H9 (cell line): Measurements from ENCODE around the gene SEPTIN12. TPM values are rescaled to one million over a fixed set of nuclear protein-coding genes. Genes with fewer than 3 reads are reported as not detected.

ENCODE experiments used
- DNase-seq: peaks from one replicate; pipeline ENCODE4 v3.0.0-alpha.2; 2017
- H2AFZ ChIP-seq: one replicate; pipeline ENCODE4 v1.6.1; 2013; ENCODE audit warnings: mild to moderate bottlenecking, low read length, control low read depth, moderate library complexity
- H2AK5ac ChIP-seq: 2 replicates; pipeline ENCODE4 v1.6.1; 2013; ENCODE audit warnings: low read length, control low read depth, mixed read lengths; ENCODE audit not compliant: insufficient read length
- H2BK120ac ChIP-seq: one replicate; pipeline ENCODE4 v1.6.1; 2013; ENCODE audit warnings: low read depth, mild to moderate bottlenecking, low read length, control low read depth, inconsistent platforms; ENCODE audit not compliant: poor library complexity, severe bottlenecking
- H2BK12ac ChIP-seq: 2 replicates; pipeline ENCODE4 v1.6.1; 2013; ENCODE audit warnings: low read length, control low read depth, mixed read lengths, low read depth; ENCODE audit not compliant: insufficient read length
- H2BK15ac ChIP-seq: 2 replicates; pipeline ENCODE4 v1.6.1; 2013; ENCODE audit warnings: low read depth, low read length, control low read depth
- H2BK20ac ChIP-seq: one replicate; pipeline ENCODE4 v1.6.1; 2013; ENCODE audit warnings: low read depth, mild to moderate bottlenecking, low read length, control low read depth, inconsistent platforms; ENCODE audit not compliant: poor library complexity, severe bottlenecking
- H2BK5ac ChIP-seq: 2 replicates; pipeline ENCODE4 v1.6.1; 2013; ENCODE audit warnings: low read length, control low read depth, mixed read lengths; ENCODE audit not compliant: insufficient read length
- H3K14ac ChIP-seq: 2 replicates; pipeline ENCODE4 v1.6.1; 2013; ENCODE audit warnings: low read length, control low read depth; ENCODE audit not compliant: insufficient read depth
- H3K18ac ChIP-seq: 2 replicates; pipeline ENCODE4 v1.6.1; 2013; ENCODE audit warnings: low read depth, mild to moderate bottlenecking, mixed read lengths, low read length, control low read depth; ENCODE audit not compliant: insufficient read length
- H3K23ac ChIP-seq: 2 replicates; pipeline ENCODE4 v1.6.1; 2013; ENCODE audit warnings: low read length, control low read depth, mixed read lengths, low read depth; ENCODE audit not compliant: insufficient read length
- H3K23me2 ChIP-seq: 2 replicates; pipeline ENCODE4 v1.6.1; 2013; ENCODE audit warnings: low read depth, mild to moderate bottlenecking, mixed read lengths, low read length, control low read depth; ENCODE audit not compliant: insufficient read length, poor library complexity, severe bottlenecking
- H3K27ac ChIP-seq: 2 replicates; pipeline ENCODE4 v1.5.1; 2013; ENCODE audit warnings: low read length, control low read depth, mixed read lengths, low read depth; ENCODE audit not compliant: insufficient read length
- H3K27me3 ChIP-seq: 2 replicates; pipeline ENCODE4 v1.6.1; 2013; ENCODE audit warnings: low read length, control low read depth, inconsistent platforms; ENCODE audit not compliant: insufficient read depth
- H3K4ac ChIP-seq: 2 replicates; pipeline ENCODE4 v1.6.1; 2013; ENCODE audit warnings: low read depth, mild to moderate bottlenecking, control low read depth, inconsistent platforms, low read length, moderate library complexity
- H3K4me1 ChIP-seq: 2 replicates; pipeline ENCODE4 v1.6.1; 2013; ENCODE audit warnings: low read length, control low read depth, inconsistent platforms; ENCODE audit not compliant: insufficient read depth
- H3K4me2 ChIP-seq: 2 replicates; pipeline ENCODE4 v1.6.1; 2013; ENCODE audit warnings: low read length, control low read depth, mixed read lengths; ENCODE audit not compliant: insufficient read length, insufficient read depth
- H3K56ac ChIP-seq: 2 replicates; pipeline ENCODE4 v1.6.1; 2013; ENCODE audit warnings: low read depth, mild to moderate bottlenecking, mixed read lengths, low read length, control low read depth; ENCODE audit not compliant: insufficient read length
- H3K79me1 ChIP-seq: 2 replicates; pipeline ENCODE4 v1.6.1; 2013; ENCODE audit warnings: low read depth, mild to moderate bottlenecking, moderate library complexity, low read length, control low read depth, inconsistent platforms; ENCODE audit not compliant: insufficient read depth, poor library complexity, severe bottlenecking
- H3K79me2 ChIP-seq: 2 replicates; pipeline ENCODE4 v1.6.1; 2013; ENCODE audit warnings: low read length, control low read depth, inconsistent platforms; ENCODE audit not compliant: insufficient read depth
- H3K9ac ChIP-seq: 2 replicates; pipeline ENCODE4 v1.6.1; 2013; ENCODE audit warnings: low read length, control low read depth, mixed read lengths; ENCODE audit not compliant: insufficient read length; ENCODE audit errors: extremely low read depth
- H3K9me3 ChIP-seq: one replicate; pipeline ENCODE4 v1.6.1; 2013; ENCODE audit warnings: low read depth, low read length, inconsistent platforms; ENCODE audit not compliant: control insufficient read depth
- H3T11ph ChIP-seq: one replicate; pipeline ENCODE4 v1.6.1; 2013; ENCODE audit warnings: mild to moderate bottlenecking, low read length, control low read depth, inconsistent platforms
- H4K20me1 ChIP-seq: one replicate; pipeline ENCODE4 v1.6.1; 2013; ENCODE audit not compliant: control insufficient read depth, insufficient read length, insufficient read depth
- H4K5ac ChIP-seq: 2 replicates; pipeline ENCODE4 v1.6.1; 2013; ENCODE audit warnings: low read depth, mild to moderate bottlenecking, mixed read lengths, low read length, control low read depth; ENCODE audit not compliant: insufficient read length
- H4K8ac ChIP-seq: replicated peaks from 2 replicates; pipeline ENCODE4 v1.6.1; 2013; ENCODE audit warnings: low read length, control low read depth, mixed read lengths, low read depth; ENCODE audit not compliant: insufficient read length
- H4K91ac ChIP-seq: 2 replicates; pipeline ENCODE4 v1.6.1; 2013; ENCODE audit warnings: low read depth, mild to moderate bottlenecking, moderate library complexity, mixed read lengths, low read length, control low read depth; ENCODE audit not compliant: insufficient read length
- H3K27ac Mint-ChIP-seq, 3 experiments: 2 replicates in 2 of 3; 3 replicates in 1 of 3; pipeline ENCODE4 v1.8.0; 2020 to 2021; ENCODE audit warnings: mixed read lengths in 3 of 3, mild to moderate bottlenecking in 1 of 3, moderate library complexity in 1 of 3
- H3K27me3 Mint-ChIP-seq: 2 replicates; pipeline ENCODE4 v1.8.0; 2021; ENCODE audit warnings: low read depth, mild to moderate bottlenecking, moderate library complexity, mixed read lengths
- H3K36me3 Mint-ChIP-seq, 3 experiments: 2 replicates in 2 of 3; 3 replicates in 1 of 3; pipeline ENCODE4 v1.8.0; 2020 to 2021; ENCODE audit warnings: low read depth in 3 of 3, mixed read lengths in 3 of 3; ENCODE audit not compliant: insufficient read depth in 1 of 3
- H3K4me1 Mint-ChIP-seq, 2 experiments: 2 replicates each; pipeline ENCODE4 v1.8.0; 2020; ENCODE audit warnings: mixed read lengths in 2 of 2
- H3K4me3 Mint-ChIP-seq, 2 experiments: 2 replicates in 1 of 2; 3 replicates in 1 of 2; pipeline ENCODE4 v1.8.0; 2020 to 2021; ENCODE audit warnings: mild to moderate bottlenecking in 2 of 2, mixed read lengths in 2 of 2, moderate library complexity in 1 of 2
- H3K9me3 Mint-ChIP-seq, 2 experiments: 2 replicates in 1 of 2; 3 replicates in 1 of 2; pipeline ENCODE4 v1.8.0; 2020; ENCODE audit warnings: mild to moderate bottlenecking in 2 of 2, mixed read lengths in 2 of 2, moderate library complexity in 1 of 2
- CTCF ChIP-seq: fragments of 200-600 bp; sonication (generic); conservative IDR thresholded peaks from 3 replicates; pipeline ENCODE4 v1.8.0; 2021; ENCODE audit warnings: antibody characterized with exemption, mild to moderate bottlenecking
- WGBS: extraction: QIAGEN DNeasy Blood & Tissue Kit; methylation state at CpG from one replicate; pipeline ENCODE4 v1.1.7; 2013; ENCODE audit warnings: missing lambda C conversion rate, low lambda C conversion rate, mixed read lengths; ENCODE audit not compliant: insufficient read length; ENCODE audit errors: extremely low coverage; 5-methylcytosine and 5-hydroxymethylcytosine counted together
- total RNA-seq: library from RNA; stranded (reverse); gene quantifications from 2 replicates; pipeline ENCODE4 v1.2.1, GENCODE V29; 2021

SEPTIN12 gene
- total RNA-seq, 1 experiment from 2014 or later: 0.48 TPM

GRCh38 chr16:4746215-4746614, 41.9 kb downstream of the SEPTIN12 start:
- no peak overlapping the region for H3K9ac ChIP-seq

More at GRCh38 chr16:4746215-4746614, 41.9 kb downstream of the SEPTIN12 start:
- H2BK12ac ChIP-seq: no peak overlapping the region
- no peak overlapping the region for H3K18ac ChIP-seq
- H3K4me1 ChIP-seq: no peaks in the 10 kb centered on the region
- no peak overlapping the region for H3K56ac ChIP-seq
- no peaks in the 10 kb centered on the region for H3K27me3 ChIP-seq
- H3T11ph ChIP-seq: no peak overlapping the region
- no peak overlapping the region for H2AK5ac ChIP-seq
- Mint-ChIP-seq H3K4me1 (peaks cover 16 to 27% of the 10 kb centered on the region in 2 experiments), H3K4me3 (no peak overlapping the region), H3K36me3 (peaks cover 0 to 10% (median 8%) of the 10 kb centered on the region in 3 experiments; a peak in 5 of 7 replicates), H3K27me3 (no peaks in the 10 kb centered on the region; the same call in 1 of the 2 replicates), H3K9me3 (no peaks in the 10 kb centered on the region), H3K27ac (no peak overlapping the region; a peak in 1 of 7 replicates)
- no peak for DNase-seq
- no peak overlapping the region for H3K4ac ChIP-seq
- no peak overlapping the region for H3K23ac ChIP-seq
- no CpG with 5 or more reads among the region's 8 CpGs for WGBS
- no peak overlapping the region for H2BK20ac ChIP-seq
- H2AFZ ChIP-seq: no peak overlapping the region
- H3K27ac ChIP-seq: no peak overlapping the region
- no peaks in the 10 kb centered on the region for H3K79me2 ChIP-seq
- H4K5ac ChIP-seq: no peak overlapping the region
- no peak overlapping the region for H2BK5ac ChIP-seq
- no peak overlapping the region for H4K8ac ChIP-seq
- H4K20me1 ChIP-seq: no peaks in the 10 kb centered on the region
- no peak overlapping the region for H3K4me2 ChIP-seq
- no peaks in the 10 kb centered on the region for H3K9me3 ChIP-seq
- H3K79me1 ChIP-seq: no peaks in the 10 kb centered on the region
- H2BK15ac ChIP-seq: no peak overlapping the region
- H2BK120ac ChIP-seq: no peak overlapping the region
- no peak for TF ChIP-seq CTCF
- no peak overlapping the region for H3K14ac ChIP-seq
- no peaks in the 10 kb centered on the region for H3K23me2 ChIP-seq
- no peak overlapping the region for H4K91ac ChIP-seq
